Uterus (tissue), 2 donors: ENCODE results near the gene RASSF1.

Experiments used
- CTCF ChIP-seq, 4 experiments: fragments of 200-600 bp in 2 of 4; fragments of 450-650 bp in 2 of 4; sonication (generic) in 2 of 4; IDR thresholded peaks; one replicate each; pipeline ENCODE4 v1.5.1; 2016 to 2019; ENCODE audit warnings: antibody characterized with exemption in 4 of 4, mild to moderate bottlenecking in 2 of 4, moderate library complexity in 1 of 4
- POLR2A ChIP-seq, 2 donors: fragments of 450-650 bp; IDR thresholded peaks; one replicate each; pipeline ENCODE4 v1.6.1; 2016; ENCODE audit warnings: antibody characterized with exemption in 2 of 2, mild to moderate bottlenecking in 1 of 2, moderate library complexity in 1 of 2

GRCh38 chr3:50354186-50354764, 13.6 kb upstream of the RASSF1 start:
- TF ChIP-seq CTCF (IDR thresholded peaks at IDR 0.05) (no peak), POLR2A (IDR thresholded peaks at IDR 0.05) (no peak)
